Inflammatory macrophage treated with lipopolysaccharide for 4 hours (primary cell): ENCODE data around the gene RASGEF1B.
"Not testable (repeated sequence)": the region's sequence is repeated elsewhere in the genome, so short reads cannot be mapped to it uniquely, and the experiment has no call there.

ENCODE experiments used
- DNase-seq: peaks from one replicate; pipeline ENCODE4 v3.0.0-alpha.2; 2020

RASGEF1B gene

GRCh38 chr4:81498046-81498445 is 26.3 kb upstream of the RASGEF1B start:
- DNase-seq, result no peak

- peak; percentile 71 for DNase-seq
Measured at GRCh38 chr4:81495345-81495744, 23.6 kb upstream of the RASGEF1B start.

GRCh38 chr4:81494031-81494431 is 22.3 kb upstream of the RASGEF1B start:
- peak; percentile 98 for DNase-seq

- peak; percentile 74 for DNase-seq
Measured at GRCh38 chr4:81492606-81493230, 21.0 kb upstream of the RASGEF1B start.

GRCh38 chr4:81491943-81492342 is 20.2 kb upstream of the RASGEF1B start:
- peak; percentile 98 for DNase-seq

GRCh38 chr4:81490403-81491160 is 18.9 kb upstream of the RASGEF1B start:
- peak; percentile 94 for DNase-seq

- no peak for DNase-seq
Measured at GRCh38 chr4:81486502-81486901, 14.8 kb upstream of the RASGEF1B start.

GRCh38 chr4:81485310-81485980 is 13.7 kb upstream of the RASGEF1B start:
- DNase-seq, result no peak

GRCh38 chr4:81482326-81482725 is 10.6 kb upstream of the RASGEF1B start:
- peak; percentile 92 for DNase-seq

GRCh38 chr4:81481151-81481550 is 9.4 kb upstream of the RASGEF1B start:
- peak; percentile 14 for DNase-seq

GRCh38 chr4:81479573-81479972 is 7.9 kb upstream of the RASGEF1B start:
- DNase-seq, result not testable (repeated sequence)

- peak; percentile 67 for DNase-seq
Measured at GRCh38 chr4:81473331-81474265, 1.9 kb upstream of the RASGEF1B start.

- peak; percentile 84 for DNase-seq
Measured at GRCh38 chr4:81472281-81473182, 825 bp upstream of the RASGEF1B start.

- DNase-seq, result no peak
Measured at GRCh38 chr4:81471298-81471587, 464 bp downstream of the RASGEF1B start.

GRCh38 chr4:81470456-81471297 is 1.0 kb downstream of the RASGEF1B start:
- DNase-seq, result peak; percentile 96

GRCh38 chr4:81469781-81470455 is 1.8 kb downstream of the RASGEF1B start:
- DNase-seq, result peak; percentile 74

GRCh38 chr4:81468678-81469077 is 3.0 kb downstream of the RASGEF1B start:
- peak; percentile 56 for DNase-seq

- DNase-seq, result no peak
Measured at GRCh38 chr4:81467672-81467964, 4.1 kb downstream of the RASGEF1B start.

GRCh38 chr4:81466841-81467671 is 4.7 kb downstream of the RASGEF1B start:
- peak; percentile 87 for DNase-seq
